ENCODE measurements around the gene KIRREL1. TPM values are rescaled to one million over a fixed set of nuclear protein-coding genes. Genes with fewer than 3 reads are reported as not detected.

KIRREL1 gene
- total RNA-seq, 1 donor = 120 TPM

DNA sequence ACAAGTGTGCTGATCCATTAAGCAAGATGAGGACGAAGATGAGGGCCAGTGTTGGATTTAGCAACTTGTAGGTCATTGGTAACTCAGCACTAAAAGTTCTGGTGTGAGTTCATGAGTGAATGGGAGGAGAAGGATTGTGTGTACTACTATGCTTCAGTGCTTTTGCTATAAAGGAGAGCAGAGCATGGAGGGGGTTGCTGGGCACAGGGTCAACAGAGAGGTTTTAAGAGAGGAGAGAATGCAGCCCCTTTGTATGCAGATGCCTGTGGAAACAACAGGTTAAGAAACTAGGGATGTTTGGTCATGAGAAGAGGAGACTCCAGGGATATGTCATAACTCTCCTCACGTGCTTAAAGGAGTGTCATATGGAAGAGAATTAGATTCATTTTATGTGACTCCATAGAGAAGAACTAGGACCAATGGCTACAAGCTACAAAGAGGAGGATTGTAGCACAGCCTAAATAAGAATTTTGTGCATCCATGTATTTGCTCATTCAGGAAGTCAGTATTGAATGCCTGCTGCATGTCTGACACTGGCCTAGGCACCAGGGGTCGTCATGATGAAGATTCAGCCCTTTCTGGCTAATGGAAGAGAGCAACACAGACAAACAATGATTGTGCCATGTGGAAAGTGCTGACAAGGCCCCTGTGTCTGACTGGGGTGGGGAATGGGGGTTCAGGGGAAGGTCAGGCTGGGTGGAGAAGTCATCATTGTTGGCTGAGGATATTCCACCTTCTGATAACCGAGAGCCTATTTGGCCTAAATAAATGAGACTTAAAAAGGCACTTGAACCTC is 53.5 kb downstream of the KIRREL1 start:
- DNase-seq (ENCODE audit: low read depth) = no peak
- TF ChIP-seq CTCF (IDR thresholded peaks at IDR 0.05; ENCODE audit: insufficient read depth, low read depth, low read length) = no peak
- H3K4me3 ChIP-seq (ENCODE audit: low read depth, low read length) = no peak overlapping the region

- no peak overlapping the region for H3K4me3 ChIP-seq (ENCODE audit: low read depth, low read length)
- DNase-seq (ENCODE audit: low read depth) = no peak
- TF ChIP-seq CTCF (IDR thresholded peaks at IDR 0.05; ENCODE audit: insufficient read depth, low read depth, low read length) = no peak
Measured at GRCh38 chr1:158048371-158049067, 55.1 kb downstream of the KIRREL1 start.

DNA sequence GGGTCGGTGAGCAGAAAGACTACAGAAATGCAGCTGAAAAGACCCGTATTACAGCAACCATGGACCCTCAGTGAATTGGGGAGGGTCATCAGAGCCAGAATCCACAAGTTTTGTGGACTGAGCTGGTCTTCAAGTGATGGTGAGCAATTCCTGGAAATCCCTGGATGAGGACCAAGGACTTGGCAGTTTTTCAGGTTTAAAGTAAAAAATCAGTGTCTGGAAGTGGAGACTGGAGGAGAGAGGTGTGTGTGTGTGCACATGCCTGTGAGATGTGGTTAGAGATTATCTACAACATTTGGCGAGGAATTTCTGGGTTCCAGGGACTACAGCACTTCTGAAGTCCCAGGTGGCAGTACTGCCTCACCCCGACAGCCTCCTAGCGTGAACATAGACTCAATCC is 56.4 kb downstream of the KIRREL1 start:
- no peak overlapping the region for H3K4me3 ChIP-seq (ENCODE audit: low read depth, low read length)
- no peak for DNase-seq (ENCODE audit: low read depth)
- TF ChIP-seq CTCF (IDR thresholded peaks at IDR 0.05; ENCODE audit: insufficient read depth, low read depth, low read length) = no peak

DNA sequence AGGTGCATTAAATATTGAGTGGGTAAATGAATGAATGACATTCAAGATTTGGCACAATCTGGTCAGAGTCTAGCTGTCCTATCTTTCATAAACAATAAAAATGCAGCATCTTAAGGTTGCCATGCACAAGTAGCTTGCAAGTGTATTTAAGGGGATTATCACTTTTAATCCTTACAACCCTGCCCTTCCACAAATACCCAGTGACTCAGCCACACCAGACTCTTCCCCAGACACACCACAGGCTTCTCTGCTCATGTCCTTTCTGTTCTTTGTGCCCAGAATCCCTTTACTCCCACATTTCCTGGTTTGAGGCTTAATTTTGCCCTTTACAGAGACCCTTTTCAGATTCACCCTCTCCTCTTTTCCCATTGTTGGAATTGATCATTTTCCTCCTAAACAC is 59.8 kb downstream of the KIRREL1 start:
- peak; percentile 69 for DNase-seq (ENCODE audit: low read depth)
- TF ChIP-seq CTCF (IDR thresholded peaks at IDR 0.05; ENCODE audit: insufficient read depth, low read depth, low read length) = no peak
- no peak overlapping the region for H3K4me3 ChIP-seq (ENCODE audit: low read depth, low read length)

DNA sequence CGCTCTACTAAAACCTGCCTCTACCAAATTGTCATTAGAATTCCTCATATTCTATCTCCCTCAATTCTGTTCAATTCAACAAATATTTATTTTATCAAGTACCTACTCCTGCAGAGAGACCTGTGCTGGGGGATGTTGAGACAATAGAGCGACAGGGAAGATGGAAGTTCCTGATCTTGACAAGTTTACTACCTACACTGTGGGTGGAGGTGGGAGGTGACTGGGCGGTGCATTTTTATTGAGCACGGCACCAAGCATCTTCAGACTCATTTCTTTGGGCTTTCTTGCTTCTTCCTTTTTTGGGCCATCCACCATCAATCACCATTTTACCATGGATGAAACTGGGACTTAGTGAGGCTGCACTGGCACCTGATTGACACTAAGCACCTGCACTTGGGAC is 61.3 kb downstream of the KIRREL1 start:
- TF ChIP-seq CTCF (IDR thresholded peaks at IDR 0.05; ENCODE audit: insufficient read depth, low read depth, low read length) = no peak
- no peak for DNase-seq (ENCODE audit: low read depth)
- no peak overlapping the region for H3K4me3 ChIP-seq (ENCODE audit: low read depth, low read length)

- no peak for DNase-seq (ENCODE audit: low read depth)
- no peak overlapping the region for H3K4me3 ChIP-seq (ENCODE audit: low read depth, low read length)
- no peak for TF ChIP-seq CTCF (IDR thresholded peaks at IDR 0.05; ENCODE audit: insufficient read depth, low read depth, low read length)
Measured at GRCh38 chr1:158055854-158056253, 62.4 kb downstream of the KIRREL1 start.

Data from fibroblast of villous mesenchyme (primary cell).